Fibroblast of the aortic adventitia (primary cell): Measurements from ENCODE around the gene BPIFB6. TPM values are rescaled to one million over a fixed set of nuclear protein-coding genes. Genes with fewer than 3 reads are reported as not detected.

Source experiments
- DNase-seq: peaks from one replicate; pipeline ENCODE4 v3.0.0-alpha.2; 2010; ENCODE audit warnings: low read depth
- H3K4me3 ChIP-seq: 2 replicates; pipeline ENCODE4 v1.5.1; 2011; ENCODE audit warnings: low read depth, mild to moderate bottlenecking, control low read depth, low read length, moderate library complexity
- total RNA-seq: library from RNA; depleted of rRNA; stranded (reverse); fragments of >200 nt; gene quantifications from 2 replicates; pipeline ENCODE4 v1.2.3, GENCODE V29; 2012; ENCODE audit warnings: low replicate concordance
- TF ChIP-seq, protein P1 (sequence below): IDR thresholded peaks from 2 replicates; pipeline ENCODE4 v1.5.1; 2011; ENCODE audit warnings: mild to moderate bottlenecking, low read length, control low read depth, inconsistent platforms; ENCODE audit not compliant: insufficient read depth

Gene BPIFB6
- total RNA-seq, 1 donor, result not detected

DNA sequence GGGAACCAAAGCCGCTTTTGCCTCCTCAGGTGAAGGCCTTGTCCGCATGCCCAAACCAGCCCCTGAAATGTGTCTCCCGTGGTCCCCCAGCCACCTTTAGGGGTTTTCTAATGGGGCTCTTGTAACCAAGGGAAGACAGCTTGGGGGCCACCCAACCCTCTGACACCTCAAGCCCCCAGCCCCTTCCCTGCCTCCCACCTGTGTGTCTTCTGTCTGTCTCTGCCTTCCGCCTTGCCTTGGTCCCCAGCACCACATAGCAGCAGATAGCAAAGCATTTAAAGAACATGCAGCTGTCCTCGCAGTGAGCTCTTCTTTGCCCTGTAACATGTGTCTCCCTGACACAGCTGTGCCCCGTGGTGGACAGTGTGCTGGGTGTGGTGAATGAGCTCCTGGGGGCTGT is 31.8 kb downstream of the BPIFB6 start:
- H3K4me3 ChIP-seq, result no peak overlapping the region
- TF ChIP-seq, protein P1, sequence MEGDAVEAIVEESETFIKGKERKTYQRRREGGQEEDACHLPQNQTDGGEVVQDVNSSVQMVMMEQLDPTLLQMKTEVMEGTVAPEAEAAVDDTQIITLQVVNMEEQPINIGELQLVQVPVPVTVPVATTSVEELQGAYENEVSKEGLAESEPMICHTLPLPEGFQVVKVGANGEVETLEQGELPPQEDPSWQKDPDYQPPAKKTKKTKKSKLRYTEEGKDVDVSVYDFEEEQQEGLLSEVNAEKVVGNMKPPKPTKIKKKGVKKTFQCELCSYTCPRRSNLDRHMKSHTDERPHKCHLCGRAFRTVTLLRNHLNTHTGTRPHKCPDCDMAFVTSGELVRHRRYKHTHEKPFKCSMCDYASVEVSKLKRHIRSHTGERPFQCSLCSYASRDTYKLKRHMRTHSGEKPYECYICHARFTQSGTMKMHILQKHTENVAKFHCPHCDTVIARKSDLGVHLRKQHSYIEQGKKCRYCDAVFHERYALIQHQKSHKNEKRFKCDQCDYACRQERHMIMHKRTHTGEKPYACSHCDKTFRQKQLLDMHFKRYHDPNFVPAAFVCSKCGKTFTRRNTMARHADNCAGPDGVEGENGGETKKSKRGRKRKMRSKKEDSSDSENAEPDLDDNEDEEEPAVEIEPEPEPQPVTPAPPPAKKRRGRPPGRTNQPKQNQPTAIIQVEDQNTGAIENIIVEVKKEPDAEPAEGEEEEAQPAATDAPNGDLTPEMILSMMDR, result no peak
- no peak for DNase-seq

DNA sequence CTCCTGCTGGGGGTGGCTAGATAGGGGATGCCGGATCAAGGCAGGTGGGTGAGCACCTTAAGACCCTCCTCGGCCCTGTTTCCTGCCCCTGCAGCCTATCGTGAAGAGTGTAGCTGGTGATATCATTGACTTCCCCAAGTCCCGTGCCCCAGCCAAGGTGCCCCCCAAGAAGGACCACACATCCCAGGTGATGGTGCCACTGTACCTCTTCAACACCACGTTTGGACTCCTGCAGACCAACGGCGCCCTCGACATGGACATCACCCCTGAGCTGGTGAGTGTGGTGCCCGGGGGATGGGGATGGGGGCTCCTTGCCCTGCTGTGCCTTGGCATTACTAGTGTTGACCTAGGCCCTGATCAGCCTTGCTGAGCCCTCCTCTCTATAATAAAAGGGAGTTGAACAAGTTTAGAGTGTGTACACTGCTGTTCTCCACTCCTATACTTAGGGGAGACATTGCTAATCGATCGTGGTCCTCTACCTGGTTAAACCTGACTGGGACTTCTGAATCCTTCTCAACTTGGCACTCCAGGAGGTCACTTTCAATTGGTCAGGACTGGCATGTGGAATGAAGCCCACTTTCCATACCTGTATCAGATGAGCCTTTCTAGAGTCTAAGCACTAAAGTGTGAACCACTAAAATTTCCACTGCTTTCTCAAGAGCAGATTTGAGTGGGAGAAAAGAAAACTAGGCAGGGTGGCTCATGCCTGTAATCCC is 33.3 kb downstream of the BPIFB6 start:
- DNase-seq, result no peak
- TF ChIP-seq, protein P1, result no peak
- H3K4me3 ChIP-seq, result no peak overlapping the region

DNA sequence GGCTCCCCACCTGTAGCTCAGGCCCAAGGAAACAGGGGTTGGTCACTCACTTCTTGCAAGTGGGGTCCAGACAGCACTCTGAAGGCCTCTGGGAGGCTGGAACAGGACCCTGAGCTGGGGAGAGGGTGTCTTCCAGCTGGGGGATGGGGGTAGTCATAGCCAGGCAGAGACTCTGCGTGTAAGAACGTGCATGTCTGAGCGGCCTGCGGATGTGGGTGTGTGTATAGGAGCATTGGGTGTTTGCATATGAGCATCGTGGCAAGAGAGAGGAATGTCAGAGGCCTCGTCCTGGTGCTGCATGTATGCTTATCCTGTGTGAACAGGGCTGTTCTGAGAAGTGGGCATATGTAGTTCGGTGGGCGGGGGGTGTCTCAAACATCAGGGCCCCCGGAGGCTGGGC is 34.3 kb downstream of the BPIFB6 start:
- TF ChIP-seq, protein P1, result no peak
- H3K4me3 ChIP-seq, result no peak overlapping the region
- DNase-seq, result no peak

DNA sequence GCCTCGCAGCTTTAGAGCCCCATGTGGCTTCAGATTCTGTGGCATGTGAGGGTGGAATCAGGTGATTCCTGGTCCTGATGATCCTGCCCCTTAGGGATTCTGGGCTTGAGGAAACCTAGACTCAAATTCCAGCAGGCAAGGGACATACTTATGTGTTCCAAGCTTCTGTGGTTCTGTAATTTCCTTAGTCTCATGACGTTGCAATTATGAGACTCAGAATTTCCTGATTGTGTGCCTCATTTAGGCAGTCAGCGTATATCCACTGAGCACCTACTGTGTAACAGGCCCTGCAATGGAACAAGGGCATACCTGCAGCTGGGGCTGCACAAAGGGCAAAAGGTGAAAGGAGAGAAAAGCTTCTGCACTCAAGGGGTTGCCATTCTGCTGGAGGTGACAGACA is 36.4 kb downstream of the BPIFB6 start:
- TF ChIP-seq, protein P1, result no peak
- no peak for DNase-seq
- H3K4me3 ChIP-seq, result no peak overlapping the region

DNA sequence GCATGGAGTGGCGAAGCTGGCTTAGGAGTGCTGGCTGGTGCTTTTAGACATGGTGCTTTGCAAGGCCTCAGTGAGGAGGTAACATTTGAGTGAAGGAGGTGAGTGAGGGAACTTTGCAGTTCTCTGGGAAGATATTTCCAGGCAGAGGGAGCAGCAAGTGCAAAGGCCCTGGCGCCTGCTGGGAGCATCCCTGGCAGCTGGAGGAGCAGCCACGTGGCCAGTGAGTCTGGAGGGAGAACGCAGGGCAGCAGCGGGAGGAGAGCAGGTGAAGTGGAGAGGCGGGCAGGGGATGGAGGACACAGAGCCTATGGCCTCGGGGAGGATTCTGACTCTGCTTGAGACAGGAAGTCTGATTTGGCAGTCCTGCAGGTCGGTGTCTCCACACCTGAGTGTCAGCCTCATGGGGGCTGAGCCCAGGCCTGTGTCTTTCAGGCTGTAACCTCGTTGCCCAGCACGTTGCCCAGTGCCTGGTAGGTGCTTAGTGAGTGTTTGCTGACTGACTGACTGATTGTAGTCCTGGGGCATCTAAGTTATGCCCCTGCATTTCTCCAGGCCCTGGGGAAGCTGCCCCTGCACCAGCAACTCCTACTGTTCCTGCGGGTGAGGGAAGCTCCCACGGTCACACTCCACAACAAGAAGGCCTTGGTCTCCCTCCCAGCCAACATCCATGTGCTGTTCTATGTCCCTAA is 36.9 kb downstream of the BPIFB6 start:
- no peak overlapping the region for H3K4me3 ChIP-seq
- TF ChIP-seq, protein P1, result no peak
- no peak for DNase-seq

DNA sequence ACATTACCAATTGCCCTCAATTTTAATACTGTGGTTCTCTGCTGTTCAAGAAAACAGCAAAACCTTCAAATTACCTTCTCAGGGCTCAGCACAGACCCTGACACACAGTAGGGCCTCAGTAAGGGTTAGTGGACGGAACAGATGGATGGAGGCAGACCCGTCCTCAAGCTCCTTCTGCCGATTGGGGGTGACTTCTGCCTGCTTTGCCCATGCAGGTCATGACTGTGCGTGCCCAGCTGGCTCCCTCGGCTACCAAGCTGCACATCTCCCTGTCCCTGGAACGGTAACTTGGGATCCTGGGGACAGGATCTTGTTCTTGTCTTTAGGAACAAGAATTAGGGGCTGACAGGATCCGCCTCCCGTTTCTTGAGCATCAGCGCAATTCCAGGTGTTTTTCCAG is 38.2 kb downstream of the BPIFB6 start:
- no peak for DNase-seq
- TF ChIP-seq, protein P1, result no peak
- no peak overlapping the region for H3K4me3 ChIP-seq
